CD8-positive, alpha-beta memory T cell (primary cell): ENCODE measurements around the gene KBTBD4. TPM values are rescaled to one million over a fixed set of nuclear protein-coding genes. Genes with fewer than 3 reads are reported as not detected.

ENCODE experiments used
- CTCF ChIA-PET: fragments of 350-600 bp; sonication (Branson Sonifier 250); formaldehyde crosslinking; loops from one replicate; lab custom pipeline; 2021; ENCODE audit warnings: antibody characterized with exemption; lab: Charles Lee
- POLR2A ChIA-PET: fragments of 350-600 bp; sonication (Branson Sonifier 250); formaldehyde crosslinking; loops from one replicate; lab custom pipeline; 2021; ENCODE audit warnings: antibody characterized with exemption; lab: Charles Lee
- DNase-seq, 5 donors: peaks; one replicate each; pipeline versions ENCODE4 v3.0.0 to v3.0.0-alpha.2; 2020 to 2022; ENCODE audit warnings: mixed read lengths in 1 of 5
- H3K27ac ChIP-seq: one replicate; pipeline ENCODE4 v1.7.0; 2013; ENCODE audit warnings: low read depth, mild to moderate bottlenecking, low read length, moderate library complexity
- H3K27me3 ChIP-seq: 2 replicates; pipeline ENCODE4 v1.7.0; 2013; ENCODE audit warnings: low read length, mild to moderate bottlenecking; ENCODE audit not compliant: insufficient read depth, poor library complexity, severe bottlenecking
- H3K36me3 ChIP-seq: 2 replicates; pipeline ENCODE4 v1.7.0; 2013; ENCODE audit warnings: mild to moderate bottlenecking, low read length, moderate library complexity; ENCODE audit not compliant: insufficient read depth
- H3K4me1 ChIP-seq: 2 replicates; pipeline ENCODE4 v1.7.0; 2013; ENCODE audit warnings: mild to moderate bottlenecking, low read length, moderate library complexity; ENCODE audit not compliant: insufficient read depth
- H3K4me3 ChIP-seq: 2 replicates; pipeline ENCODE4 v1.7.0; 2013; ENCODE audit warnings: mild to moderate bottlenecking, low read length
- H3K9me3 ChIP-seq: 2 replicates; pipeline ENCODE4 v1.7.0; 2013; ENCODE audit warnings: mild to moderate bottlenecking, low read length
- H3K27ac Mint-ChIP-seq, 8 donors: one replicate each; pipeline ENCODE4 v1.8.0; 2020 to 2021; ENCODE audit warnings: mixed read lengths in 8 of 8, mild to moderate bottlenecking in 6 of 8, inconsistent platforms in 3 of 8, moderate library complexity in 3 of 8
- H3K27me3 Mint-ChIP-seq, 2 donors: one replicate each; pipeline ENCODE4 v1.8.0; 2020 to 2021; ENCODE audit warnings: mixed read lengths in 2 of 2, mild to moderate bottlenecking in 1 of 2, moderate library complexity in 1 of 2
- H3K36me3 Mint-ChIP-seq, 3 donors: one replicate each; pipeline ENCODE4 v1.8.0; 2020 to 2021; ENCODE audit warnings: mixed read lengths in 3 of 3, inconsistent platforms in 1 of 3, mild to moderate bottlenecking in 1 of 3
- H3K4me1 Mint-ChIP-seq, 3 donors: one replicate each; pipeline ENCODE4 v1.8.0; 2020 to 2021; ENCODE audit warnings: mixed read lengths in 3 of 3, inconsistent platforms in 1 of 3, mild to moderate bottlenecking in 1 of 3
- H3K4me3 Mint-ChIP-seq, 7 donors: one replicate each; pipeline ENCODE4 v1.8.0; 2020 to 2021; ENCODE audit warnings: mixed read lengths in 7 of 7, mild to moderate bottlenecking in 6 of 7, moderate library complexity in 4 of 7, inconsistent platforms in 2 of 7
- H3K9me3 Mint-ChIP-seq, 5 donors: one replicate each; pipeline ENCODE4 v1.8.0; 2020 to 2022; ENCODE audit warnings: mixed read lengths in 5 of 5, mild to moderate bottlenecking in 3 of 5, moderate library complexity in 2 of 5, inconsistent platforms in 1 of 5
- polyA plus RNA-seq: library from polyadenylated mRNA; unstranded; fragments of 300-500 nt; fragmentation: Illumina TruSeq; gene quantifications from one replicate; pipeline ENCODE4 v1.2.3, GENCODE V29; 2021
- total RNA-seq, 2 experiments: library from RNA; stranded (reverse); gene quantifications; one replicate each; pipeline ENCODE4 v1.2.3, GENCODE V29; 2021

Gene KBTBD4
- total and polyA plus RNA-seq, 3 experiments from 2014 or later, result 24.8 to 46.5 (median 26.4) TPM

GRCh38 chr11:47573321-47573720 lies 5.4 kb downstream of the KBTBD4 start:
- Mint-ChIP-seq H3K36me3 (peaks cover 0 to 69% (median 4%) of the 10 kb centered on the region in 3 donors), H3K9me3 (no peaks in the 10 kb centered on the region), H3K4me1 (peaks cover 18 to 42% (median 25%) of the 10 kb centered on the region in 3 donors), H3K4me3 (peak overlapping the region in 1 of 7 donors; percentile 52), H3K27me3 (no peaks in the 10 kb centered on the region), H3K27ac (peak overlapping the region in 1 of 8 donors; percentile 46)
- Histone ChIP-seq H3K27me3 (no peaks in the 10 kb centered on the region), H3K4me3 (no peak overlapping the region), H3K36me3 (peaks cover 34% of the 10 kb centered on the region), H3K9me3 (no peaks in the 10 kb centered on the region), H3K27ac (no peak overlapping the region), H3K4me1 (peaks cover 19% of the 10 kb centered on the region)
- ChIA-PET CTCF (interaction anchor here (0.6 to 1.8 kb wide), 2 partner anchors 22 to 41 kb away, joined by 3 to 4 read pairs; no protein-coding TSS in a partner anchor), POLR2A (interaction anchor here (1.0 kb wide), 1 partner anchor 20 kb away, joined by 4 read pairs; the partner anchor contains the start of gene CELF1)
- no peak for DNase-seq

GRCh38 chr11:47572715-47573255 lies 6.0 kb downstream of the KBTBD4 start:
- CTCF ChIA-PET, result interaction anchor here (1.1 to 1.8 kb wide), 2 partner anchors 8 to 41 kb away, joined by 3 to 4 read pairs; no protein-coding TSS in a partner anchor
- peaks cover 14 to 37% (median 22%) of the 10 kb centered on the region in 3 donors for H3K4me1 Mint-ChIP-seq
- Histone ChIP-seq H3K4me3 (no peak overlapping the region), H3K9me3 (no peaks in the 10 kb centered on the region), H3K27ac (no peak overlapping the region), H3K36me3 (peaks cover 34% of the 10 kb centered on the region), H3K4me1 (peaks cover 14% of the 10 kb centered on the region), H3K27me3 (no peaks in the 10 kb centered on the region)
- peak overlapping the region in 2 of 7 donors; percentile 12 to 52 for H3K4me3 Mint-ChIP-seq
- H3K27ac Mint-ChIP-seq, result no peak overlapping the region
- H3K36me3 Mint-ChIP-seq, result peaks cover 0 to 68% (median 4%) of the 10 kb centered on the region in 3 donors
- H3K9me3 Mint-ChIP-seq, result no peaks in the 10 kb centered on the region
- no peak for DNase-seq
- H3K27me3 Mint-ChIP-seq, result no peaks in the 10 kb centered on the region
- POLR2A ChIA-PET, result interaction anchor here (1.0 kb wide), 1 partner anchor 20 kb away, joined by 4 read pairs; the partner anchor contains the start of gene CELF1

- CTCF ChIA-PET, result interaction anchor here (1.1 kb wide), 1 partner anchor 7 kb away, joined by 3 read pairs; no protein-coding TSS in a partner anchor
- Mint-ChIP-seq H3K4me1 (peaks cover 7 to 32% (median 14%) of the 10 kb centered on the region in 3 donors), H3K27ac (peak overlapping the region in 2 of 8 donors; percentile 19 to 36), H3K36me3 (peaks cover 0 to 64% (median 4%) of the 10 kb centered on the region in 3 donors), H3K4me3 (no peak overlapping the region), H3K9me3 (no peaks in the 10 kb centered on the region), H3K27me3 (no peaks in the 10 kb centered on the region)
- Histone ChIP-seq H3K27ac (no peak overlapping the region), H3K27me3 (no peaks in the 10 kb centered on the region), H3K4me3 (no peak overlapping the region), H3K9me3 (no peaks in the 10 kb centered on the region), H3K36me3 (peaks cover 30% of the 10 kb centered on the region), H3K4me1 (peaks cover 5% of the 10 kb centered on the region)
- POLR2A ChIA-PET, result no interaction called here
- no peak for DNase-seq
These were observed 6.9 kb downstream of the KBTBD4 start for GRCh38 chr11:47571895-47572294.

DNA sequence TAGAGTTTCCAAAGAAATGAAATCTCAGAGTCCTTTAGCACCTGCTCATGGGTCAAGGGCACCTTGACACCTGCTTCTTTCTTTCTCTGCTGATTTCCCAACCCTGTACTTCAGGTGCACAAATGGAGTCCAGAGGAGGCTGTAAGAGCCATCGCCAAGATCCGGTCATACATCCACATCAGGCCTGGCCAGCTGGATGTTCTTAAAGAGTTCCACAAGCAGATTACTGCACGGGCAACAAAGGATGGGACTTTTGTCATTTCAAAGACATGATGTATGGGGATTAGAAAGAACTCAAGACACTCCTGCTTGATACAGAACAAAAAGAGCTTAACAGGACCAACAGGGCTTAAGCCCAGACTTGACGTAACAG lies 7.4 kb downstream of the KBTBD4 start:
- peaks cover 30% of the 10 kb centered on the region for H3K36me3 ChIP-seq
- H3K27me3 ChIP-seq, result no peaks in the 10 kb centered on the region
- no peak overlapping the region for H3K4me3 ChIP-seq
- Mint-ChIP-seq H3K27me3 (no peaks in the 10 kb centered on the region), H3K9me3 (no peaks in the 10 kb centered on the region), H3K4me3 (no peak overlapping the region), H3K36me3 (peaks cover 0 to 61% (median 4%) of the 10 kb centered on the region in 3 donors), H3K27ac (peak overlapping the region in 2 of 8 donors; percentile 84 to 89), H3K4me1 (peaks cover 12 to 32% (median 18%) of the 10 kb centered on the region in 3 donors)
- DNase-seq, result no peak
- no peaks in the 10 kb centered on the region for H3K9me3 ChIP-seq
- no peak overlapping the region for H3K27ac ChIP-seq
- CTCF ChIA-PET, result no interaction called here
- POLR2A ChIA-PET, result no interaction called here
- peaks cover 8% of the 10 kb centered on the region for H3K4me1 ChIP-seq

DNA sequence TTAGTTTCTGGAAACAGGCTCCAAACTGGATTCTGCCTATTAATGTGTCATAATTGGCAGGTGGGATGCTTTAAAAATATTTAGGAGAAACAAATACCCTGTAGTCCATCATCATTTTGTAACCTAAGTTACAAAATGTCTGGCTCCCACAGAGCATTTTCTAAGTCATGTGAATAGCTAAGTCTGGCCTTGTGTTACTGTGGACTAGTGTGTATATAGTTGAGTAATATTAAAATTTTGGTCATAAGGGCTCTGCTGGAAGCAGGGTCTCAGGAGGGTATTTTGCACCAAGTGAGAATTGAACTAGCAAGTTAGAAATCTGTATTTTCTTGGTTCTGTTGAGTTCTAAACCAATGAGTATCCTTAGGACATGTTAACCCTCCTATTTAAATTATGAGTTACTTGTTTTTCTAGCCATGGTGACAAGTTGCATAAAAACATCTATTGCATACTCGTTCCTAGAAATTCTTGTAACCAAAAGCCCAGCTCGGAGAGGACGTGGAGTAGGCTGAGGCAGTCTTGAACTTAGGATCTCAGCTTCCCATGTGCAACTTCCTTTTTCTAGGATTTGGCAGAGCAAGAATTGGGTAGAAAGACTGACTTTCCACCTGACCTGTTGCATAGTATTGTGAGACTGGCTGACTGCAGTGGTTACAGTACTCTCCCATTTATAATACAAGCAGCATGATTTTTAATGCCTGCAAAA lies 8.0 kb downstream of the KBTBD4 start:
- Mint-ChIP-seq H3K27ac (peak overlapping the region in 4 of 8 donors; percentile 6 to 84 (median 52)), H3K4me1 (peaks cover 15 to 35% (median 23%) of the 10 kb centered on the region in 3 donors), H3K27me3 (no peaks in the 10 kb centered on the region), H3K9me3 (no peaks in the 10 kb centered on the region), H3K36me3 (peaks cover 0 to 59% (median 4%) of the 10 kb centered on the region in 3 donors), H3K4me3 (no peak overlapping the region)
- no peak overlapping the region for H3K27ac ChIP-seq
- no peak for DNase-seq
- H3K27me3 ChIP-seq, result no peaks in the 10 kb centered on the region
- no peak overlapping the region for H3K4me3 ChIP-seq
- H3K36me3 ChIP-seq, result peaks cover 30% of the 10 kb centered on the region
- no peaks in the 10 kb centered on the region for H3K9me3 ChIP-seq
- ChIA-PET CTCF (interaction anchor here (1.4 kb wide), 1 partner anchor 9 kb away, joined by 4 read pairs; the partner anchor contains the start of genes KBTBD4 and NDUFS3), POLR2A (no interaction called here)
- peaks cover 8% of the 10 kb centered on the region for H3K4me1 ChIP-seq

DNA sequence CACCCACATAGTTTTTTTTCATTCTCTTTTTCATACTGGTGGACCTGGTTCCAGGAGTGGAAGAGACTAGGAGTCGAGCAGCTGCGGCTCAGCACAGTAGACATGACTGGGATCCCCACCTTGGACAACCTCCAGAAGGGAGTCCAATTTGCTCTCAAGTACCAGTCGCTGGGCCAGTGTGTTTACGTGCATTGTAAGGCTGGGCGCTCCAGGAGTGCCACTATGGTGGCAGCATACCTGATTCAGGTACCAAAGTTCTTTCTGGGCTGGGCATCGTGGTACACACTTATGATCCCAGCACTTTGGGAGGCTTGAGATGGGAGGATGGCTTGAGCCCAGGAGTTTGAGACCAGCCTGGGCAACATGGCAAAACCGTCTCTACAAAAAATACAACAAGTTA lies 9.1 kb downstream of the KBTBD4 start:
- no peak overlapping the region for H3K27ac ChIP-seq
- H3K4me3 Mint-ChIP-seq, result no peak overlapping the region
- H3K4me1 ChIP-seq, result peaks cover 6% of the 10 kb centered on the region
- H3K9me3 Mint-ChIP-seq, result no peaks in the 10 kb centered on the region
- DNase-seq, result no peak
- H3K9me3 ChIP-seq, result no peaks in the 10 kb centered on the region
- ChIA-PET POLR2A (interaction anchor here (0.7 kb wide), 1 partner anchor 90 kb away, joined by 8 read pairs; no protein-coding TSS in a partner anchor), CTCF (interaction anchor here (1.4 kb wide), 2 partner anchors 10 to 14 kb away, joined by 4 read pairs; partner anchors contain the start of genes KBTBD4 and NDUFS3)
- peaks cover 18 to 39% (median 30%) of the 10 kb centered on the region in 3 donors for H3K4me1 Mint-ChIP-seq
- H3K36me3 Mint-ChIP-seq, result peaks cover 0 to 52% (median 4%) of the 10 kb centered on the region in 3 donors
- no peaks in the 10 kb centered on the region for H3K27me3 Mint-ChIP-seq
- no peak overlapping the region for H3K4me3 ChIP-seq
- H3K27me3 ChIP-seq, result no peaks in the 10 kb centered on the region
- H3K27ac Mint-ChIP-seq, result peak overlapping the region in 2 of 8 donors; percentile 6 to 32
- H3K36me3 ChIP-seq, result peaks cover 26% of the 10 kb centered on the region

DNA sequence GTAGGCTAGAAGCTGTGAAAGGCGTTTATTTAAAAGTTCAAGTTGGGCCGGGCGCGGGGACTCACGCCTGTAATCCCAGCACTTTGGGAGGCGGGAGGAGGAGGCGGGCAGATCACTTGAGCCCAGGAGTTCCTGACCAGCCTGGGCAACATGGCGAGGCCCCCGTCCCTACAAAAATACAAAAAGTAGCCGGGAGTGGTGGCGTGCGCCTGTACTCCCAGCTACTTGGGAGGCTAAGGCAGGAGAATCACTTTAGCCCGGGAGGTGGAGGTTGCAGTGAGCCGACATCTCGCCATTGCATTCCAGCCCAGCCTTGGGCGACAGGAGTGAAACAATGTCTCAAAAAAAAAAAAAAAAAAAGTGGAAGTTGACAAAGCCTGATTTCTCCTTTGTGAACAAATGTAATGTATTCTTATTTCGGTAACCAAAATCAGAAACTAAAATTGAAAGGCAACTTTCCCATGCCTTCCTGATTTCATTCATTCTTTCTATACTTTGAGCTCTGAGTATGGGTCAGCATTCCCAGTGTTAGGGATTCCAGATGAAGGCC lies 12.5 kb downstream of the KBTBD4 start:
- peaks cover 6% of the 10 kb centered on the region for H3K4me1 ChIP-seq
- peak overlapping the region; percentile 72 for H3K27ac ChIP-seq
- POLR2A ChIA-PET, result interaction anchor here (0.7 to 2.1 kb wide), 5 partner anchors 10 to 56 kb away, joined by 3 to 19 read pairs (median 4); partner anchors contain the start of genes KBTBD4 and NDUFS3
- H3K4me1 Mint-ChIP-seq, result peaks cover 15 to 33% (median 25%) of the 10 kb centered on the region in 3 donors
- peak overlapping the region; percentile 81 to 89 (median 82) for H3K4me3 Mint-ChIP-seq
- H3K27ac Mint-ChIP-seq, result peak overlapping the region; percentile 69 to 88 (median 80)
- peaks cover 9% of the 10 kb centered on the region for H3K36me3 ChIP-seq
- H3K4me3 ChIP-seq, result peak overlapping the region; percentile 80
- CTCF ChIA-PET, result interaction anchor here (1.4 to 3.3 kb wide), 3 partner anchors 11 to 15 kb away, joined by 3 to 18 read pairs (median 9); partner anchors contain the start of gene CELF1
- peaks cover 0 to 19% (median 2%) of the 10 kb centered on the region in 3 donors for H3K36me3 Mint-ChIP-seq
- no peaks in the 10 kb centered on the region for H3K9me3 ChIP-seq
- H3K27me3 ChIP-seq, result no peaks in the 10 kb centered on the region
- no peak for DNase-seq
- no peaks in the 10 kb centered on the region for H3K27me3 Mint-ChIP-seq
- H3K9me3 Mint-ChIP-seq, result no peaks in the 10 kb centered on the region
